HG03558 (cell line): ENCODE data around the gene COL6A3.

Source experiments
- ATAC-seq: cut with Tn5 transposase; IDR thresholded peaks from one replicate; pipeline ENCODE4 v1.9.1; 2021; ENCODE audit warnings: moderate number of reproducible peaks; ENCODE audit not compliant: unreplicated experiment; ENCODE audit errors: extremely low read depth

Gene COL6A3

GRCh38 chr2:237280229-237280628 is 133.7 kb downstream of the COL6A3 start:
- ATAC-seq, result no peak

- no peak for ATAC-seq
These were observed 134.8 kb downstream of the COL6A3 start for GRCh38 chr2:237279012-237279768.

GRCh38 chr2:237278568-237278967 is 135.4 kb downstream of the COL6A3 start:
- ATAC-seq, result no peak

GRCh38 chr2:237276716-237277490 is 137.1 kb downstream of the COL6A3 start:
- no peak for ATAC-seq
